HuH-7.5 (cell line): ENCODE data around the gene HOOK1.
"Not testable (repeated sequence)": the region's sequence is repeated elsewhere in the genome, so short reads cannot be mapped to it uniquely, and the experiment has no call there.

Experiments
- DNase-seq: peaks from one replicate; pipeline ENCODE4 v3.0.0; 2011; ENCODE audit warnings: low spot score

HOOK1 gene

GRCh38 chr1:59819566-59820438 is 5.1 kb downstream of the HOOK1 start:
- no peak for DNase-seq

DNA sequence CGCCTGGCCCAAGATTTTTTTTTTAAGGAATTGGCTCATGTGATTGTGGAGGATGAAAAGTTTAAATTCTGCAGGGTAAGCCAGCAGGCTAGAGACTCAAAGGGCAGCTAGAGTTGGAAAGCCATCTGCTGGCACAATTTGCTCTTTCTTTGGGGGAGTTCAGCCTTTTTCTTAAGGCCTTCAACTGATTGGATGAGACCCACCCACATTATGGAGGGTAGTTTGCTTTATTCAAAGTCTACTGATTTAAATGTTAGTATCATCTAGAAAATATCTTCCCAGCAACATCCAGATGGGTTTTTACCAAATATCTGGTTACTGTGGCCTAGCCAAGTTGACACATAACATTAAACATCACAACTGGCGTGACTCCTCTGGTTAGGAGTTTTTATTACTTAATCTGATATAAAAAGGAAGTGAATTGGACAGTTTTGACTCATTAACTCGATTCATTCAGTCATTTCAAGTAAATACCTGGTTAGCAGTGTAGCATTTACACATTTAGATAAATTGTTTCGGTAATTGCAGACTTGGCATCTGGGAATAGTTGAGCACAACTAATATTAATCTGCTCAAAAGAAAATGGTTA is 12.4 kb downstream of the HOOK1 start:
- no peak for DNase-seq

DNA sequence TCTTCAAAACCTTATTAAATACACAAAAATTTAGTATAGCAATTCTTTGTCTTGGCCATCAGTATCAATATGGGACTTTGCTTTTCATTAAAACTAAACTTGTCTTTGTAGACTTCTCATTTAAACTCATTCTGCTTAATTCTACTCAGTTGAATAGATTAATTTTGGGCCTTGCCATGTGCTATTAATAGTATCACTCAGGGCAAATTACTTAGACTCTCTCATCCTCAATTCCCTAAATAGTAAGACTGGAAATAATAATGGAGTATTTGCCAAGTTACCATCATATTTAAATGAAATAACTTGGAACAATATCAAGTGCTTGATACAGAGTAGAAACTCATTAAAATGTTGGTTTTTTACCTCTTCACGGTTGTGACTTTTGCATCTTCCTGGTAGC is 13.4 kb downstream of the HOOK1 start:
- DNase-seq: no peak

GRCh38 chr1:59831529-59831928 is 16.8 kb downstream of the HOOK1 start:
- no peak for DNase-seq

GRCh38 chr1:59833022-59833421 is 18.3 kb downstream of the HOOK1 start:
- DNase-seq: no peak

- DNase-seq: no peak
These were observed 19.2 kb downstream of the HOOK1 start for GRCh38 chr1:59833991-59834390.

DNA sequence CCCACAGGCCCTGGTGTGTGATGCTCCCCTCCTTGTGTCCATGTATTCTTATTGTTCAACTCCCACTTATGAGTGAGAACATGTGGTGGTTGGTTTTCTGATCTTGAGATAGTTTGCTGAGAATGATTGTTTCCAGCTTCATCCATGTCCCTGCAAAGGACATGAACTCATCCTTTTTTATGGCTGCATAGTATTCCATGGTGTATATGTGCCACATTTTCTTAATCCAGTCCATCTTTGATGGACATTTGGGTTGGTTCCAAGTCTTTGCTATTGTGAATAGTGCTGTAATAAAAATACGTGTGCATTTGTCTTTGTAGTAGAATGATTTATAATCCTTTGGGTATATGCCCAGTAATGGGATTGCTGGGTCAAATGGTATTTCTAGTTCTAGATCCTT is 23.1 kb downstream of the HOOK1 start:
- DNase-seq: not testable (repeated sequence)

DNA sequence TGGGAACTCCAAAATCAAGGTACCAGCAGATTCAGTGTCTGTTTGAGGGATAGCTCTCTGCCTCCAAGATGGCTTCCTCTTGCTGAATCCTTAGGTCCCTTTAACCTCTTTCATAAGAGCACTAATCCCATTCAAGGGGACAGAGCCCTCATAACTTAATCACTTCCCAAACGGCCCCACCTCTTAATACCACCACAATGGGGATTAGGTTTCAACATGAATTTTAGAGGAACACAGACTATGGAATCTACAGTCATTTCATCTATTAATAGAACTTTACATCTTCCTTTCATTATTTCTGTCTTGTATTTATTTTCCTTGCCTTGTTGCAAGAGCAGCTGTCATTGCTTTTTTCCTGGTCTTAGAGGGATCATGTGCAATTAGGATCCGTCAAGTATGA is 30.3 kb downstream of the HOOK1 start:
- no peak for DNase-seq

GRCh38 chr1:59846209-59846894 is 31.6 kb downstream of the HOOK1 start:
- no peak for DNase-seq

GRCh38 chr1:59846895-59847282 is 32.1 kb downstream of the HOOK1 start:
- DNase-seq: no peak

- no peak for DNase-seq
These were observed 37.4 kb downstream of the HOOK1 start for GRCh38 chr1:59852117-59852516.

DNA sequence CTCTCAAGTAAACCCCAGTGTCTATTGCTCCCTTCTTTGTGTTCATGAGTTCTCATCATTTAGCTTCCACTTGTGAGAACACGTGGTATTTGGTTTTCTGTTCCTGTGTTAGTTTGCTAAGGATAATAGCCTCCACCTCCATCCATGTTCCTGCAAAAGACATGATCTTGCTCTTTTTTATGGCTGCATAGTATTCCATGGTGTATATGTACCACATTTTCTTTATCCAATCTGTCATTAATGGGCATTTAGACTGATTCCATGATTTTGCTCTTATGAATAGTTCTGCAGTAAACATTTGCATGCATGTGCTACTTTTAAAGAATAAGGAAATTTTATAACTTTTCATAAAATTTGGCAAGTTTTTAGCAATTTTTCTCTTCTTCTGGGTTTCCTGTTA is 40.5 kb downstream of the HOOK1 start:
- not testable (repeated sequence) for DNase-seq

GRCh38 chr1:59856725-59857338 is 42.1 kb downstream of the HOOK1 start:
- DNase-seq: peak; percentile 17

- DNase-seq: no peak
These were observed 43.1 kb downstream of the HOOK1 start for GRCh38 chr1:59857679-59858354.

DNA sequence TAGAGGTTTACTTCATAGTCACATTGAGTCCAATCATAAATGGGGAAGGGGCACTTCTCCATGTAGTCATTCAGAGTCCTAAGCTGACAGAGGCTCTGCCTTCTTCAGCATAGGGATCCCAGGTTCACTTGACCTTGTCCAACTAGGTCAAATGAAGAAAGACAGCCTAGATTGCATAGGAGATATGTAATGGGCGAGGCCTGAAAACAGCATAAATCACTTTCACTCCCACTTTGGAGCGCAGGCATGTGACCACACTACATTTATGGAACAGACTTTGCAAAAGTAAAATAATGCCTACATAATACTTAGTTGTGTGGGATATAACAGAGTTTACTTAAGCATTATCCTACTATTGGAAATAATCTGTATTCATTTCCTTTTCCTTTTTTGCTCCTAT is 51.7 kb downstream of the HOOK1 start:
- no peak for DNase-seq

GRCh38 chr1:59871746-59872145 is 57.0 kb downstream of the HOOK1 start:
- no peak for DNase-seq

DNA sequence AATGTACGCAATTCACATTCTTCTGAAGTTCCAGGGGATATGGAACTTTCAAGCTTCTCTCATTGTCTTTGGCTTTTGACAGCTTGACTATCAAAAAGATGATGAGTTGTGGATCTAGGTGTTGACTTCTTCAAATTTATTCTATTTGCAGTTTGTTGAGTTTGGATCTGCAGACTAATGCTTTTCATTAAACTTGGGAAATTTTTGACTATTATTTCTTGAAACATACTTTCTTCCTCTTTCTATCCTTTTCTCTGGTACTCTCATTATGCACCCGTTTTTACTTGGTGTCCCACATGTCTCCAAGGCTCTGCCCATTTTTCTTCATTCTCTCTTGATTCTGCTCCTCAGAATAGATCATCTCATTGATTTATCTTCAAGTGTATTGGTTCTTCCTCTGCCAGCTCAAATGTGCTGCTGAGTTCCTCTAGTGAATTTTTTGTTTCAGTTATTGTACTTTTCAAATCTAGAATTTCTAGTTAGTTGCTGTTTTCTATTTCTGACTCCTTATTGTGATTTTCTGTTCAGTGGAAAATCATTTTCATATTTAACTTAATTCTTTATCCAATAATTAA is 62.4 kb downstream of the HOOK1 start:
- no peak for DNase-seq

GRCh38 chr1:59878370-59878769 is 63.6 kb downstream of the HOOK1 start:
- no peak for DNase-seq

GRCh38 chr1:59879574-59879973 is 64.8 kb downstream of the HOOK1 start:
- DNase-seq: peak; percentile 19

- no peak for DNase-seq
These were observed 65.3 kb downstream of the HOOK1 start for GRCh38 chr1:59879996-59880505.

DNA sequence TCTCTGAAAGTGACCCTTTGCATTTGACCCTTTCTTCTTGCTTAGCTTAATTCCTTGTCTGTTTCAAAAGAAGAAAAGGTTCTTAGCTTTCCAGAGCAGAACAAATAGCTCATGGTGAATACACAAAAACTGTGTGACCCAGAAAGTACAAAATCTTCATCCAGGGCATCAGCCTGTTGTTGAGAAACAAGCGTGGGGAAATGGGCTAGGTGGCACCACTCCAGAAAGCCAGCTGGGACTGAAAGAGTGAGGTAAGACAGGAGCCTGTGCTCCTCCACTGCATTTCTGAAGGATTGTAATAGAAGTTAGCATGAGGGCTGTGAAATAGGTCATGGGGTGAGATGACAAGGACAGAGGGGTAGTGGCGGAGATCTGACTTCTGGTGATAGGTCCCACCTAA is 66.0 kb downstream of the HOOK1 start:
- DNase-seq: no peak
